Cardiac septum (tissue), 1 donor: Measurements from ENCODE around the gene LRRC7. TPM values are rescaled to one million over a fixed set of nuclear protein-coding genes. Genes with fewer than 3 reads are reported as not detected.
"Not testable (repeated sequence)": the region's sequence is repeated elsewhere in the genome, so short reads cannot be mapped to it uniquely, and the experiment has no call there.

Experiments used
- DNase-seq: peaks from one replicate; pipeline ENCODE4 v3.0.0-alpha.2; 2020; ENCODE audit warnings: low spot score
- intact Hi-C: fragments of 100-400 bp; cut with DNase I; formaldehyde crosslinking; loops from one replicate; pipeline ENCODE4 v1.14.0; 2022
- total RNA-seq: library from RNA; stranded (reverse); fragmentation: NEBNext Ultra II Directional; extraction: Animal tissue kit (Norgen Biotek cat#: 25700); gene quantifications from one replicate; pipeline ENCODE4 v1.2.1, GENCODE V29; 2021
- donor health status: DM: no; HTN: no; CAD: no.

LRRC7 gene
- total RNA-seq, 1 donor from 2014 or later: 0.11 TPM

DNA sequence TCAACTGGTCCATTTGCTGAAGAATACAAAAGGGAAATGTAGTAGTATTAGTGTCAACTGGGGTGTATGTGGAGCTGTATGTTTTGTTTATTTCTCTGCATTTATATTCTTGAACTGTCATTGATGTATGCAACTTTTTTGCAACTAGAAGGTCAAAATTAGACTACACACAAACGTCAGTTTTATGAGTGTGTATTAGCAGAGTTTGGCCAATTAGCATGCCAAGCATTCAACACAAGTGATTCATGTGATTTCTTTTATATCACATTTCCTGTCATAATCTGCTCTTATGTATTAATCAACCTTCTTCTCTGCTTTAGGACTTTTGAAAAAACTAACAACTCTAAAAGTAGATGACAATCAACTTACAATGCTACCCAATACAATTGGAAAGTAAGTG, 426.5 kb downstream of the LRRC7 start:
- no peak for DNase-seq

DNA sequence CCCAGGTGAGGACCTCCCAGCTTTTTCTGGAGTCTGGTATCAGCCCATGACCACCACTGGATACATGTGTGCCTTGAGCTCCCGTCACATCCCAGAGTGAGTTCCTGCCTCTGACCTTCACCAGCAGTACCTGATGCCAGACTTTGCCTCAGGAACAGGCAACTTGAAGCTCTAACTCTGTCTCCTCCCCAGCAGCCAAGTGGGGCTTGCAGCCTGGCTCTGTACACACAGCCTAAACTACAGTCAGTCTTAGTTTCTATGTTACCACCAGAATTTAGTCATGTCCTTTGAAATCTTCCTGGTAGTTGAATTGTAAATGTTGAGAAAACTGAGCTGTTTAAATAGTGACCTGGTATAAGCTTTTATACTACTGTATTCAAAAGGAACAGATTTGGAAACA, 431.1 kb downstream of the LRRC7 start:
- intact Hi-C loops: no loop called here

More for the DNA sequence above, 426.5 kb downstream of the LRRC7 start:
- intact Hi-C loops: no loop called here

DNA sequence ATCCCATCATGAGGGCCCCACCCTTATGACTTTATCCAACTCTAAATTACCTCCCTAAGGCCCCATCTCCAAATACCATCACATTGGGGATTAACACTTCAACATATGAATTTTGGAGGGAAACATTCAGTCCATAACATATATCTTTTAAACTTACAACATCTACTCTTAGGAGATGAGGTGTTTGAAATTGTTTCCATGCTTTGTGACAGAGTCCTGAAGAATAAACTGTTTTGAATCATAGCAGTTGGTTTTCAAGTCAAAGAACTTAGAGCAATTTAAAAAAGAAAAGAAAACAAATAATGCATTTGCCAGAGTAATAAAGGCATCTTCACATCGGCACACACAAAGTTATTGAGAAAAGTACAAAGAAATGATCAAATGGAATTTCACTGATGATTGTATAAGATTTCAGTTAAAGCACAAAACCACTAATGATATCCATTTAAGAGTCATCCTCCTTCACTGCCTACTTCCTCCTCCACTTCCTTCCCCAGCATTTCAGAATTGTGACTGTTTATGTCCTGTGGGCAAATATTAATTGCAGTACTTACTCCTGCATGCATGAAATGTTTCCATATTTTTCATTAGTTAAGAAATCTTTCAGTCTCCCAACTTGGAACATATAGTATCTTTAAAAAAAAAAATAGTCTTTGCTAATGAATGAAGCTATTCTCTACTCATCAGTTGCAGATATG, 435.6 kb downstream of the LRRC7 start:
- intact Hi-C loops: no loop called here
- no peak for DNase-seq

More for the DNA sequence above, 431.1 kb downstream of the LRRC7 start:
- no peak for DNase-seq

DNA sequence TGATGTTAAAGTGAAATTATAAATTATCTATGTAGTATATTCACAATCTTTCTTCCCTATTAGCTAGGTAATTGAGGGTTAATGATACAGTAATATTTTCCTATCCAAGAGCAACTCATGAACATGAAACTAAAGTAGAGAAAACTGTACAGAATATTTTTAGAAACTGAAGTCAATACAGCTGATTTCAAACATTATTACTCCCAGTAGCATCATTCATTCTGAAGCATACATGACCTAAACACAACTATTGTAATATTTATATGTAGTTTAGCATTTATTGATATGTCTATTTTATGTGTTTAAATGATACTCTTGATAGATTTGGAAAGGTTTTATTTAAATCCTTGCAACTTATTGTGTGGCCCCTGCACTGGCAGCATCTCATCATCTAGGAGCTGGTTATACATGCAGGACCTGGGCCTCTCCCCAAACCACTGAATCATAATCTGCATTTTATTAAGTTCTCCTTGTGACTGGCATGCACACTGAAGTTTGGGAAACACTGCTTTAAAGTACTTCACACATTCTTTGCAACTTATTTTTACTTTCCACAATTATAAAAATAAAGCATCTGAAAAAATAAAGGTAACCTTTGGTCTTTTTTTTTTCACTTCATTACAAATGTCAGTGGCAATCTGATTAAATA, 437.8 kb downstream of the LRRC7 start:
- no peak for DNase-seq

DNA sequence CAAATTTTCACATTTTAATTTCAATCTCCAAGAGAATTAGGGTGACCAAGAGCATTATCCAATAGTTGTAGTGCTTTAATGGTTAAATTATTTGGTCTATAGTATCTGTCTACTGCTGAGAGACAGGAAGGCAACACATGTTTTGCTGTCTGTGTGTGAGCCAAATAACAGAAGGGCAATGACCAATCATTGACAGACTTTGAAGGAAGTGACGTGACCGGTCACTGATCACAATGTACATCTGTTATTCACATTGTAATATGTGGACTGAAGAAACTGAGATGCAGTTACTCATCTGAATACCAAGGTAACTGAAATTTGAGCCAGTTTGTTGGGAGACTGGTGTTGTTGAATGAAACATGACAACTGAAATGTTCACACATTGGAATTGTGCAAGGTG, 440.9 kb downstream of the LRRC7 start:
- no peak for DNase-seq
- intact Hi-C loops: no loop called here

More for the DNA sequence above, 437.8 kb downstream of the LRRC7 start:
- intact Hi-C loops: no loop called here

DNA sequence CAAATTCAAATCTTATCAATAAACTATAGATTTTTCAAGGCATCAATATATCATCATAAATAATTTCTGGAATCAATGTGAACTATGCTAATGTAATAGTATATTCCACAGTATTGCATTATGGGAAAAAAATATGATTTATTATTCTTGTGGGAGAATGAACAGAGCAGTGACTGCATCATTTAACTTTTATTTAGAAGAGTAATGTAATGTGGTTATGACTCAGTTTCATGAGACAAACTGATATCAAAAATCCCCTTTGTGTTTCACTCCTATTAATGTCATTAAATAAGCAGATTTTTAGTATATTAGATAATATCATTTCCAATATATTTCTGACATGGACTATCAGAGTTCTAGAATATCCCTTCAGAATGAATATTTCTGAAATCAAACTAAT, 450.0 kb downstream of the LRRC7 start:
- intact Hi-C loops: no loop called here
- no peak for DNase-seq

DNA sequence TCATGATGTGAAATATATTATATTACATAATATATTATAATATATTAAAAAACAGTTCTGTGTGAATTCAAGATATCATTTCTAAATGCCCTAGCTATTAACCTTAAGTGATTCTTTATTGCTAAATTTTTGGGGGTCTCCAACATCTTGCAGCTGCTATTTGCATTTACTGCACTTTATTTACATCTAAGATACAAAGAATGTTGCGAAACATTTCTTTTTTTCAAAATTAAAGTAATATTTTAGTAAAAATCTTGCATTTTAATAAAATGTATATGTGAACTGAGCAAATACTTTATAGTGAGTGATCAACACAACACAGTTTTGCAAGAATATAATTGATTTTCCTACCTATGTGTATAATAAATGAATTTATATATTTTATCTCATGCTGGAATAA, 456.6 kb downstream of the LRRC7 start:
- intact Hi-C loops: no loop called here
- DNase-seq: no peak

DNA sequence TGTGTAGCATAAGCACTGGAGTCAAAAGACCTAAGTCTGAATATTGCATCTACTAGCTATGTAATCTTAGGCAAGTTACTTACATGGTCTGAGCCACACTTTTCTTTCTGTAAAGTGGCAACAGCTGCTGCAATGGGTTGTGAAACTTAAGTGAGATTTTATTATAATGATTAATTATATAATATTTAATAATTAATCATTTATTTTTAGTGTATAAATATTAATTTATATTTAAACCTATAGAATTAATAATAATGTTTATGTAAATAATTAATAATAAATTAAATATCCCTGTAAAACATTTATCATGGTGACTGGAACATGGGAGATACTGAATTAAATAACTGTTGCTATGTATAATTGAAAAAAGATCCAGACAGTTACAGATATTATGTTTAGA, 457.3 kb downstream of the LRRC7 start:
- DNase-seq: no peak
- intact Hi-C loops: no loop called here

DNA sequence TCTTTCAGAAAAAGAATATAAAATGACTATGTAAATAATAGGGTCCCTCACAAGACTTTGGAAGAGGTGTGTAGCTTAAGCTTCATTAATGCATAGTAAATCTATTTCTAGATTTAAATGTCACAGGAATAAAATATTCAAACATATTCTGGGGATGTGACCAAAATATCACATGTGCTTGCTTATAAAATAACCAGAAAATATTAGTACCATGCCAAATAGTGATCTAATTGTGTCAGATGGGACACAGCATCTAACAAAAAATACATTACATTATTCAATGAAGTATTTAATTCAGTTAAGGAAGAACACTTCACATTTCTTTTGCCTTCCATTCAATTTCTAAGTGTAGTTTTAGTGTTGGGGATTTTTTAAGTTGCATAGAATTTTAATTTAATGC, 458.1 kb downstream of the LRRC7 start:
- DNase-seq: no peak
- intact Hi-C loops: no loop called here

DNA sequence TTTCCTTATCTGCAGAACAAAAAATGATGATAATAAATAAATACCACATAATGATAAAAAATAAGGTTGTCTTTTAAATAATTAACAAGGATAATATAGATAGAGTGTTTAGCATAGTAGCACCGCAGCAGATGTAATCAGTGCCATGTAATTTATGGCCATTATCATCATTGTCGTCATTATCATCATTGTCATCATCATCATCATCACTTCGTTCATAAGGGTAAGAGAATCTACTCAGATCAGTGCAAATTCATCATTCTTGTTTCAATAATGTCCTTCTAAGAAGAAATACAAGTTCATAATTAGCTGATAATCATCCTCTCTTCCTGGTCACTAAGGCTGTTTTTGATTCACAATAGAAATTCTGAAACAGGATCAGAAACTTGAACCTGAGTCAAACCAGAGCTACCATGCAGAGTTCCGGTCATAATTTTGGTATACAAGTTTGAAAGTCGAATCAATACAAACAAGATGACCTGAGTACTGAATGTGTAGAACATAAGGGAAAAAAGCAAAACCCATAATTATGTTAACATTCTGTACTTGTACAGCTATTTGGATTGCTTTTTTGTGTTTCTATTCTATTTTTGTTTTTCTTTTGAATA, 465.6 kb downstream of the LRRC7 start:
- intact Hi-C loops: no loop called here
- no peak for DNase-seq

DNA sequence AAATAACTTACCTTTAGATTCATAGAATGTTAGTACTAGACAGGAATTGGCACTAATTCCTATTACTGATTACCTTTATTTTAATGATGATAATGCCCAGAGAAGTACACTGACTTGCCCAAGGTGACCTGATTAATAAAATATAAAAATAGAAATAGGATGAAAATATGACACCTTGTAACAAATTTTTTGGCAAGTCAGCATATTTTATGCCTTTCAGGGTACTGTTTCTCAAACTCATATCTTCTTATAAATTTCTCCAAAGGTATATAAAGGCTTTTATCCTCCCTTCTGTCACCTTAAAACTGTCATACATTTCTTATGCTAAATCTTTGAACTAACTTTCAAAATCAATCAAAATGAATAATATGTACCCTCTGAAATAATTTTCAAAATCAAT, 466.2 kb downstream of the LRRC7 start:
- DNase-seq: no peak
- intact Hi-C loops: no loop called here

DNA sequence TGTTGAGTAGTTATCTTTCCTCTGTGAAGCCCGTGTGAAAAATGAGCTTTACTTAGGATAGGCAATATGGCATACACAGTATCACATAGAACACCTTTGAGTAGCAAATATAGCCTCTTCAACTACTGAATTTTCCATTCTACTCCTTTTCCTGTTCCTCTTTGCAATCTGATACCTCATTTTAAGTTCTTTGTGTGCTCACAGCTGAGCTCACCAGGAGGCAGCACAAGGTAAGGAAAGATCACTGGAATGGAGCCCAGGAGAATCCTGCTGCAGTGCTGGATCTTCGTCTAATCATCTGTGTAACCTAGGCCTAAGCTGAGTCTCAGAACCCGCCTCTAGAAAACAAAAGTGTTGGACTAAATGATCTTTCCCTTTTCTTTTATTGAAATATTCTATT, 466.7 kb downstream of the LRRC7 start:
- DNase-seq: no peak
- intact Hi-C loops: no loop called here

DNA sequence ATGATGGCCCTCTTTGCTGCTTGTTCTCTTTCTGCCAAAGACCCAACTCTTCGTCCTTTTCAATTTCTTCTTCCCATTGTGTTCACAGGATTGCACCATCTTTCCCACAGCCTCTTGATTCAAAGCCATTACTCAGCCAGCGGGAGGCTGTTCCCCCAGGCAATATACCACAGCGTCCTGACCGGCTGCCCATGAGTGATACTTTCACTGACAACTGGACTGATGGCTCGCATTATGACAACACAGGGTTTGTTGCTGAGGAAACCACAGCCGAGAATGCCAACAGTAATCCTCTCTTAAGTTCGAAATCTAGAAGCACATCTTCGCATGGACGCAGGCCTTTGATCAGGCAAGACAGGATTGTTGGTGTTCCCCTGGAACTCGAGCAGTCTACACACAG, 470.3 kb downstream of the LRRC7 start:
- peak; percentile 73 for DNase-seq
- intact Hi-C loops: no loop called here

DNA sequence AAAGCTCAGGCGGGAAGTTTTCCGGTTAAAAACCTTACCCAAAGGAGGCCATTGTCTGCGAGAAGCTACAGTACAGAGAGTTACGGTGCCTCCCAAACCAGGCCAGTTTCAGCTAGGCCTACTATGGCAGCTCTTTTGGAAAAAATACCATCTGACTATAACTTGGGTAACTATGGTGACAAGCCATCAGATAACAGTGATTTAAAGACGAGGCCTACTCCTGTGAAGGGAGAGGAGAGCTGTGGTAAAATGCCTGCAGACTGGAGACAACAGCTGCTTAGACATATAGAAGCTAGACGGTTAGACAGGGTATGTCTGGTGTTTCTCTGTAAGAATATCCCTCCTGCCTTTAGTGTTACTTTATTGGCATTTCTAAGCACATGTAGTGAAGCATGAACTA, 471.8 kb downstream of the LRRC7 start:
- intact Hi-C loops: no loop called here
- DNase-seq: no peak

DNA sequence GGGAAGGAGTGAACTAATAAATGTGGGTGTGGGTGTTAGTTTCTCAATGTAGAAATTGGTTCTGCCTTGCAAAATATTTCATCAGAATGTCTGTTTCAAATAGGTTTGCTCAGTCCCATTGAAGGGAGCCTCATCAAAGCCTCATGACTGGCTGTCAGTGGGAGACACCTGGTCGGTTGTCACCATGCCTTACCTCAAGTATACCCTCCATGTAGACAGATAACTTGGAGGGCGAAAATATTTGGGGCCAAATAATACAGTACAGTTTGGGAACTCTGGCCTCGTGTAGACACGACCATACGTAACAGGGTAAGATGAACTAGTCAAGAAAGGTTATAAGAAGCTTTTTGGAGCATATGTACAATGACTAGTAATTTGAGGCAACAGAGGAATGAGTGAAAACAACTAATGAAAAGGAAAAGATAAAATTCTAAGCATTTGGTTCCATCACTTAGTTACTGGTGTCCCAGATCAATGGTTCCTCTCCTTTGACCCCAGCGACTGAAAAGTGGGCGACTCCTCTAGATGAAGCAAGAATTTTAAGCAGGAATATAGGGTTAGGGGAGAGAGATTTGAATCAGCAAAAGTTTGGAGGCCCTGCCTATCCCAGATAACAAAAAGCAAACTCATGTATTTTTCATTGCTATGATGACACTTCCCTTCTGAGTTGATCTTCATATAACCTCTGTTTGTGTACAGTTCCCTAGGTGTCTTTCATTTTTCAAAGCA, 473.8 kb downstream of the LRRC7 start:
- intact Hi-C loops: no loop called here
- no peak for DNase-seq

DNA sequence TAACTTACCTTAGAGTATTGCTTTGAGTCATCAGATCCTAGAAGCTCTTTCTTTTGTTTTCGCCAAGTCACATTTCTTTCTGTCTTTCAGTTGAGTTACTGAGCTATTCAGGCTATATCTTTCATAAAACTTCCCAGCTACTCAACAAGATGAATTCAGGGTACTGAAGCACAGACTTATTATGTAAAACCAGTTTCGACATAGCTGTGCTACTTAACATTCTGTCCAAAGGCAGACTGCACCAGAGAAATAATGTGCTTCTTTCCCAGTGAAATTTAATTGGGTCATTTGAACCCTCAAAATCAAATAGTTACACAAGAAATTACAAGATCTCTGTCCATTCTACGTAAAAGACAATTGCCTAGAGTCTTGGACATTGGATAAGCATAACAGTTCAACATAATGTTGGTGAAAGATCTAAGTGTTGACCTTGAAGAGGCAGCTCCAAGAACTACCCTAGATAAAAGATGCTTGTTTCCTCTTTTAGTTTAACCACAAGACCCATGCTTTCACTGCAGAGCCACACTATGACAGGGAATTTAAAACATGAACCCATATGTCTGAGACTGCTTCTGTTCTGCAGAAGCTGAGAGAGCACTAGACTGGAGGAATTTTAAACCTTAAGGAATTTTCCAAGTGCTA, 474.5 kb downstream of the LRRC7 start:
- no peak for DNase-seq
- intact Hi-C loops: no loop called here

DNA sequence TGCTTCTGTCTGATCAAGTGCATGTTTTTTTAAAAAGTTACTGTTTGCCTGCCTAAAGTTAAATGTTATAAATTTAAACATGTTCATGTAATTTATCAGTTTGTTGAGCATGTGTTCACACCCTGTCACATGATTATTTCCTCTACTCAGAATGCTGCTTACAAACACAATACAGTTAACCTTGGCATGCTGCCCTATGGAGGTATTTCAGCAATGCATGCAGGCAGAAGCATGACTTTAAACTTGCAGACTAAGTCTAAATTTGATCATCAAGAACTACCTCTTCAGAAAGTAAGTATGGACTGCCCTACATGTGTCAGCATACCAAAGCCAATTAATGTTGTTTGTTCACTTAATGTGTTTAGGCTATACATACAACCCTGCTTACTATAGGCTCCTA, 476.1 kb downstream of the LRRC7 start:
- intact Hi-C loops: no loop called here
- no peak for DNase-seq

DNA sequence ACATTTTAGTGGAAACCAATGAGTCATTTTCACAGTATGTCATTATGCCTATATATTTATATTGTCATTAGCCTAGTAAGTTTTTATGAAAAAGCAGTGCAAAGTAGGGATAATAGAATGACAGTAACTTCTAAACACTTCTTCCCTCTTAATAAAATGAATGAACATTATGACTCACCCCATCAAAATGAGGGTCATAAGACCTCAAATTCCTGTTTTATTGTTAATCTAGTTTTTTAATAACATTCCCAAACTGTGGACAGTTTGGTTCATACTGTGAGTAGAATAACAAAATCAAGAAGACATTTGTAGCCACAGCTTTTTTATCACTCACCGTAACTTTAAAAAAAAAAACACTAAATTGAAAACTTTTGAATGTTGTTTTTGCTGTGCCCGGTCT, 477.1 kb downstream of the LRRC7 start:
- intact Hi-C loops: no loop called here
- DNase-seq: no peak

DNA sequence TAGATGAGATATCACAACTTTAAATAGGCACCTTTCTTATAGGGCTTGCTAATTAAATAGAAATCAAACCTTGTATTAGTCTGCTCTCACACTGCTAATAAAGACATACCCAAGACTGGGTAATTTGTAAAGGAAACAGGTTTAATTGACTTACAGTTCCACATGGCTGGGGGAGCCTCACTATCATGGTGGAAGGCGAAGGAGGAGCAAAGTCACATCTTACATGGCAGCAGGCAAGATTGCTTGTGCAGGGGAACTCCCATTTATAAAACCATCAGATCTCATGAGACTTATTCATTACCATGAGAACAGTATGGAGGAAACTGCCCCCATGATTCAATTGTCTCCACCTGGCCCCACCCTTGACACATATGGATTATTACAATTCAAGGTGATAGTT, 477.9 kb downstream of the LRRC7 start:
- DNase-seq, intact Hi-C loops: not testable (repeated sequence)
